ENCODE results near the gene FAM227B. TPM values are rescaled to one million over a fixed set of nuclear protein-coding genes. Genes with fewer than 3 reads are reported as not detected.

FAM227B gene
- total and polyA plus RNA-seq, 7 experiments from 2014 or later: 3.7 to 25.1 (median 14.8) TPM

- H3K4me1 ChIP-seq (ENCODE audit: control insufficient read depth in 2 of 2, insufficient read depth in 2 of 2, low read length in 2 of 2): no peaks in the 10 kb centered on the region
- H3K27ac Mint-ChIP-seq: no peak overlapping the region
- no peaks in the 10 kb centered on the region for H3K9me3 ChIP-seq (ENCODE audit: control insufficient read depth in 2 of 3, low read length in 3 of 3)
- H3K4me1 Mint-ChIP-seq: no peaks in the 10 kb centered on the region
- no peaks in the 10 kb centered on the region for H3K9me3 Mint-ChIP-seq
- DNase-seq: no peak
- POLR2A ChIA-PET: no interaction called here
- no peaks in the 10 kb centered on the region for H3K27me3 Mint-ChIP-seq
- H3K36me3 Mint-ChIP-seq: peaks cover 10 to 51% (median 29%) of the 10 kb centered on the region in 5 donors
- H3K4me3 ChIP-seq (ENCODE audit: low read length): no peak overlapping the region
- no peak for ATAC-seq
- no peak overlapping the region for H3K27ac ChIP-seq (ENCODE audit: low read depth, low read length)
- no peak overlapping the region for H3K4me3 Mint-ChIP-seq
- intact Hi-C loops (cut with micrococcal nuclease): no loop called here
- H3K27me3 ChIP-seq (ENCODE audit: control insufficient read depth in 2 of 2, insufficient read depth in 2 of 2, low read length in 2 of 2): no peaks in the 10 kb centered on the region
- CTCF ChIA-PET: no interaction called here
- H3K36me3 ChIP-seq (ENCODE audit: control insufficient read depth in 2 of 3, insufficient read depth in 3 of 3, low read length in 3 of 3): no peaks in the 10 kb centered on the region
Measured at GRCh38 chr15:49331442-49331841, 289.2 kb downstream of the FAM227B start.

- H3K36me3 Mint-ChIP-seq: peaks cover 10 to 44% (median 23%) of the 10 kb centered on the region in 5 donors
- no peak overlapping the region for H3K4me3 Mint-ChIP-seq
- H3K27me3 ChIP-seq (ENCODE audit: control insufficient read depth in 2 of 2, insufficient read depth in 2 of 2, low read length in 2 of 2): no peaks in the 10 kb centered on the region
- no peaks in the 10 kb centered on the region for H3K9me3 Mint-ChIP-seq
- no peaks in the 10 kb centered on the region for H3K4me1 Mint-ChIP-seq
- no peak for DNase-seq
- H3K4me3 ChIP-seq (ENCODE audit: low read length): no peak overlapping the region
- H3K36me3 ChIP-seq (ENCODE audit: control insufficient read depth in 2 of 3, insufficient read depth in 3 of 3, low read length in 3 of 3): no peaks in the 10 kb centered on the region
- CTCF ChIA-PET: no interaction called here
- no peaks in the 10 kb centered on the region for H3K27me3 Mint-ChIP-seq
- H3K27ac Mint-ChIP-seq: no peak overlapping the region
- POLR2A ChIA-PET: no interaction called here
- intact Hi-C loops (cut with micrococcal nuclease): no loop called here
- no peak for ATAC-seq
- no peaks in the 10 kb centered on the region for H3K9me3 ChIP-seq (ENCODE audit: control insufficient read depth in 2 of 3, low read length in 3 of 3)
- H3K27ac ChIP-seq (ENCODE audit: low read depth, low read length): no peak overlapping the region
- no peaks in the 10 kb centered on the region for H3K4me1 ChIP-seq (ENCODE audit: control insufficient read depth in 2 of 2, insufficient read depth in 2 of 2, low read length in 2 of 2)
Measured at GRCh38 chr15:49330166-49330565, 290.5 kb downstream of the FAM227B start.

- no peaks in the 10 kb centered on the region for H3K36me3 ChIP-seq (ENCODE audit: control insufficient read depth in 2 of 3, insufficient read depth in 3 of 3, low read length in 3 of 3)
Measured at GRCh38 chr15:49328941-49329340, 291.7 kb downstream of the FAM227B start.

GRCh38 chr15:49327927-49328326 lies 292.7 kb downstream of the FAM227B start:
- DNase-seq: no peak
- ATAC-seq: no peak
- H3K4me1 Mint-ChIP-seq: no peaks in the 10 kb centered on the region
- H3K9me3 ChIP-seq (ENCODE audit: control insufficient read depth in 2 of 3, low read length in 3 of 3): no peaks in the 10 kb centered on the region
- no peak overlapping the region for H3K27ac Mint-ChIP-seq
- no peaks in the 10 kb centered on the region for H3K27me3 ChIP-seq (ENCODE audit: control insufficient read depth in 2 of 2, insufficient read depth in 2 of 2, low read length in 2 of 2)
- H3K27me3 Mint-ChIP-seq: no peaks in the 10 kb centered on the region
- POLR2A ChIA-PET: no interaction called here
- H3K27ac ChIP-seq (ENCODE audit: low read depth, low read length): no peak overlapping the region
- no peaks in the 10 kb centered on the region for H3K4me1 ChIP-seq (ENCODE audit: control insufficient read depth in 2 of 2, insufficient read depth in 2 of 2, low read length in 2 of 2)
- no peaks in the 10 kb centered on the region for H3K36me3 ChIP-seq (ENCODE audit: control insufficient read depth in 2 of 3, insufficient read depth in 3 of 3, low read length in 3 of 3)
- peaks cover 10 to 45% (median 18%) of the 10 kb centered on the region in 5 donors for H3K36me3 Mint-ChIP-seq
- H3K4me3 ChIP-seq (ENCODE audit: low read length): no peak overlapping the region
- H3K9me3 Mint-ChIP-seq: no peaks in the 10 kb centered on the region
- intact Hi-C loops (cut with micrococcal nuclease): no loop called here
- no peak overlapping the region for H3K4me3 Mint-ChIP-seq
- CTCF ChIA-PET: no interaction called here

More at GRCh38 chr15:49328941-49329340, 291.7 kb downstream of the FAM227B start:
- H3K9me3 ChIP-seq (ENCODE audit: control insufficient read depth in 2 of 3, low read length in 3 of 3): no peaks in the 10 kb centered on the region
- ChIA-PET CTCF (no interaction called here), POLR2A (no interaction called here)
- Mint-ChIP-seq H3K36me3 (peaks cover 10 to 37% (median 19%) of the 10 kb centered on the region in 5 donors), H3K4me3 (no peak overlapping the region), H3K4me1 (no peaks in the 10 kb centered on the region), H3K27ac (no peak overlapping the region), H3K9me3 (no peaks in the 10 kb centered on the region), H3K27me3 (no peaks in the 10 kb centered on the region)
- no peaks in the 10 kb centered on the region for H3K27me3 ChIP-seq (ENCODE audit: control insufficient read depth in 2 of 2, insufficient read depth in 2 of 2, low read length in 2 of 2)
- no peak overlapping the region for H3K27ac ChIP-seq (ENCODE audit: low read depth, low read length)
- H3K4me3 ChIP-seq (ENCODE audit: low read length): no peak overlapping the region
- intact Hi-C loops (cut with micrococcal nuclease): no loop called here
- no peak for DNase-seq
- ATAC-seq: no peak
- H3K4me1 ChIP-seq (ENCODE audit: control insufficient read depth in 2 of 2, insufficient read depth in 2 of 2, low read length in 2 of 2): no peaks in the 10 kb centered on the region

- DNase-seq: no peak
- intact Hi-C loops (cut with micrococcal nuclease): no loop called here
- peak overlapping the region in 1 of 9 donors; percentile 51 for H3K27ac Mint-ChIP-seq
- Histone ChIP-seq H3K4me1 (ENCODE audit: control insufficient read depth in 2 of 2, insufficient read depth in 2 of 2, low read length in 2 of 2) (no peaks in the 10 kb centered on the region), H3K36me3 (ENCODE audit: control insufficient read depth in 2 of 3, insufficient read depth in 3 of 3, low read length in 3 of 3) (peaks cover 0 to 24% (median 0%) of the 10 kb centered on the region in 3 experiments), H3K27me3 (ENCODE audit: control insufficient read depth in 2 of 2, insufficient read depth in 2 of 2, low read length in 2 of 2) (no peaks in the 10 kb centered on the region), H3K27ac (ENCODE audit: low read depth, low read length) (no peak overlapping the region), H3K4me3 (ENCODE audit: low read length) (no peak overlapping the region), H3K9me3 (ENCODE audit: control insufficient read depth in 2 of 3, low read length in 3 of 3) (no peaks in the 10 kb centered on the region)
- H3K36me3 Mint-ChIP-seq: peaks cover 22 to 61% (median 34%) of the 10 kb centered on the region in 5 donors
- peaks cover 0 to 11% (median 4%) of the 10 kb centered on the region in 7 donors for H3K4me1 Mint-ChIP-seq
- no peak overlapping the region for H3K4me3 Mint-ChIP-seq
- ChIA-PET POLR2A (no interaction called here), CTCF (interaction anchor here (0.5 to 1.8 kb wide), 2 partner anchors 10 to 883 kb away, joined by 3 to 4 read pairs; no protein-coding TSS in a partner anchor)
- H3K9me3 Mint-ChIP-seq: no peaks in the 10 kb centered on the region
- ATAC-seq: no peak
- H3K27me3 Mint-ChIP-seq: no peaks in the 10 kb centered on the region
Measured at GRCh38 chr15:49323207-49323606, 297.4 kb downstream of the FAM227B start.

- H3K36me3 Mint-ChIP-seq: peaks cover 24 to 65% (median 37%) of the 10 kb centered on the region in 5 donors
- peaks cover 0 to 24% (median 0%) of the 10 kb centered on the region in 3 experiments for H3K36me3 ChIP-seq (ENCODE audit: control insufficient read depth in 2 of 3, insufficient read depth in 3 of 3, low read length in 3 of 3)
- no peaks in the 10 kb centered on the region for H3K9me3 ChIP-seq (ENCODE audit: control insufficient read depth in 2 of 3, low read length in 3 of 3)
- H3K27me3 ChIP-seq (ENCODE audit: control insufficient read depth in 2 of 2, insufficient read depth in 2 of 2, low read length in 2 of 2): no peaks in the 10 kb centered on the region
- H3K27ac Mint-ChIP-seq: no peak overlapping the region
- no peak overlapping the region for H3K4me3 Mint-ChIP-seq
- H3K4me3 ChIP-seq (ENCODE audit: low read length): no peak overlapping the region
- H3K4me1 Mint-ChIP-seq: peaks cover 0 to 11% (median 4%) of the 10 kb centered on the region in 7 donors
- ATAC-seq (no peak), DNase-seq (no peak)
- ChIA-PET POLR2A (no interaction called here), CTCF (no interaction called here)
- no peaks in the 10 kb centered on the region for H3K27me3 Mint-ChIP-seq
- no peak overlapping the region for H3K27ac ChIP-seq (ENCODE audit: low read depth, low read length)
- H3K4me1 ChIP-seq (ENCODE audit: control insufficient read depth in 2 of 2, insufficient read depth in 2 of 2, low read length in 2 of 2): no peaks in the 10 kb centered on the region
- intact Hi-C loops (cut with micrococcal nuclease): no loop called here
- peaks cover 0 to 2% (median 0%) of the 10 kb centered on the region in 11 donors for H3K9me3 Mint-ChIP-seq
Measured at GRCh38 chr15:49320351-49320750, 300.3 kb downstream of the FAM227B start.

GRCh38 chr15:49315391-49315823 lies 305.2 kb downstream of the FAM227B start:
- no peaks in the 10 kb centered on the region for H3K9me3 ChIP-seq (ENCODE audit: control insufficient read depth in 2 of 3, low read length in 3 of 3)
- no peak for DNase-seq
- ChIA-PET CTCF (no interaction called here), POLR2A (no interaction called here)
- peaks cover 0 to 13% (median 0%) of the 10 kb centered on the region in 3 experiments for H3K36me3 ChIP-seq (ENCODE audit: control insufficient read depth in 2 of 3, insufficient read depth in 3 of 3, low read length in 3 of 3)
- H3K27ac Mint-ChIP-seq: no peak overlapping the region
- no peak overlapping the region for H3K4me3 ChIP-seq (ENCODE audit: low read length)
- H3K27me3 ChIP-seq (ENCODE audit: control insufficient read depth in 2 of 2, insufficient read depth in 2 of 2, low read length in 2 of 2): no peaks in the 10 kb centered on the region
- intact Hi-C loops (cut with micrococcal nuclease): no loop called here
- no peak for ATAC-seq
- H3K9me3 Mint-ChIP-seq: peaks cover 0 to 2% (median 0%) of the 10 kb centered on the region in 11 donors
- H3K4me1 Mint-ChIP-seq: peaks cover 0 to 7% (median 3%) of the 10 kb centered on the region in 7 donors
- H3K4me3 Mint-ChIP-seq: no peak overlapping the region
- H3K27me3 Mint-ChIP-seq: no peaks in the 10 kb centered on the region
- peaks cover 25 to 69% (median 46%) of the 10 kb centered on the region in 5 donors for H3K36me3 Mint-ChIP-seq
- H3K4me1 ChIP-seq (ENCODE audit: control insufficient read depth in 2 of 2, insufficient read depth in 2 of 2, low read length in 2 of 2): no peaks in the 10 kb centered on the region
- no peak overlapping the region for H3K27ac ChIP-seq (ENCODE audit: low read depth, low read length)
